Activated T-cell treated with anti-CD3 and anti-CD28 coated beads, Interleukin-2, amount 50 U/mL, for 4 hours (primary cell): ENCODE measurements around the gene ADCY7. TPM values are rescaled to one million over a fixed set of nuclear protein-coding genes. Genes with fewer than 3 reads are reported as not detected.

Source experiments
- ATAC-seq, 2 donors: fragments of 200-7000 bp; cut with Tn5 transposase; one replicate each; pipeline ENCODE4 v1.10.0; 2021
- DNase-seq: peaks from one replicate; pipeline ENCODE4 v3.0.0-alpha.2; 2020
- H3K27me3 Mint-ChIP-seq: one replicate; pipeline ENCODE4 v1.8.0; 2021; ENCODE audit warnings: low read depth, mixed read lengths
- H3K36me3 Mint-ChIP-seq: one replicate; pipeline ENCODE4 v1.8.0; 2022; ENCODE audit warnings: mixed read lengths; ENCODE audit not compliant: insufficient read depth
- H3K4me1 Mint-ChIP-seq: one replicate; pipeline ENCODE4 v1.8.0; 2021; ENCODE audit warnings: low read depth, mixed read lengths
- H3K4me3 Mint-ChIP-seq: one replicate; pipeline ENCODE4 v1.8.0; 2021; ENCODE audit warnings: mild to moderate bottlenecking, moderate library complexity, mixed read lengths
- H3K9me3 Mint-ChIP-seq: one replicate; pipeline ENCODE4 v1.8.0; 2021; ENCODE audit warnings: mixed read lengths
- total RNA-seq, 3 donors: library from RNA; stranded (reverse); gene quantifications; one replicate each; pipeline ENCODE4 v1.2.1, GENCODE V29; 2021

The ADCY7 gene
- total RNA-seq, 3 donors from 2014 or later = 61.7 to 77.6 (median 70.7) TPM

DNA sequence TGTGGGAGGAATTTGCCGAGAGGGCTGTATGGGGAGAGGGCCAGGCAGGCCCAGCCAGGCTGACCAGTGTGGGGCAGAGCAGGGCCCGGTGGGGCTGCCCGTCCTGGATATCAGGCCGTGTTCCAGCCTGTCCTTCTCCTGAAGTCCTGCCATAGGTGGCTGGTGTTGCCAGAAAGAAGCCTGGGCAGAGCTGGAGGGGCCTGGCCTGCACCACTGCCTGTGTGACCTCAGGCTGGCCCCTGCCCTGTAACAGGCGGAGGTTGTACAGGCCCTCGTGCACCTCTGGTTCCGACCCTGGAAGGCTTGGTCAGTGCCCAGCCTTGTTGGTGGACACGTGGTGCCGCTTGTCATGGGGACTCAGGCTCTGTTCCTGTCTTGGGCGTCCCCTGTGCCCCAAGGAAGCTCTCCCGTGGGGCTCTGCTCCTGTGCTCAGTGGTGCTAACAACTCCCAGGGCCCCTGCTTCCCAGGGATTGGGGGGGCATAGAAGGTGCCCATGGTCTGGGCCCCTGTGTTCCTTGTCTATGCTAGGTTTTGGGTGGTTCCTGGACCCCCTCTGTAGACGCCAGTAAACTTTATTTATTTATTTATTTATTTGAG, 33.3 kb downstream of the ADCY7 start:
- H3K27me3 Mint-ChIP-seq = no peaks in the 10 kb centered on the region
- H3K36me3 Mint-ChIP-seq = peaks cover 17% of the 10 kb centered on the region
- H3K9me3 Mint-ChIP-seq = no peaks in the 10 kb centered on the region
- no peak for ATAC-seq
- H3K4me1 Mint-ChIP-seq = no peaks in the 10 kb centered on the region
- no peak overlapping the region for H3K4me3 Mint-ChIP-seq
- no peak for DNase-seq

DNA sequence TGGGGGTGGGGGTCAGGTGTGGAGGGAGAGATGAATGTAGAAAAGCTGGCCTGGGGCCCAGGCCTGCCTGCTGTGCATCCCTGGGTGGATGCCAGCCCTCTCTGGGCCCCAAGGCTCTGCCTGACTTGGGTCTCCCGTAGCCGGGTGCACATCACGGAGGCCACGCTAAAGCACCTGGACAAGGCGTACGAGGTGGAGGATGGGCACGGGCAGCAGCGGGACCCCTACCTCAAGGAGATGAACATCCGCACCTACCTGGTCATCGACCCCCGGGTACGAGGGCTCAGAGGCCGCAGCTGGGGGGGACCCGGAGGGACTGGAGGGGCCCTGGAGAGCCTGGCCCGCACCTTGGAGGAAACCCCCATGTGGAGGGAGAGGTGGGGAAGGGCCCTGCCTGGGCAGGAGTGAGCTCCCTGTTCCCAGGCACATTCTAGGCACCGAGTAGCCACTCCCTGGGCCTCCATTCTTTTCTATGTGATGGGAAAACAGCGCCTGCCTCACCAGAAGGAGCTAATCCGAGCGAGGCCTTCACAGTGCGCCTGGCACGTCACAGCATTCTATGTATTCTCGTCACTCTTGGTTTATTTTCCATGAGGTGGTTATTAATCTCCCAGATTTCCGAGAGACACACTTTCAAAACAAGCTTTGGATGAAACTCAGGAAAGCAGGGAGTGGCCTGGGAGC, 34.7 kb downstream of the ADCY7 start:
- no peak for DNase-seq
- Mint-ChIP-seq H3K27me3 (no peaks in the 10 kb centered on the region), H3K9me3 (no peaks in the 10 kb centered on the region), H3K4me3 (no peak overlapping the region), H3K4me1 (no peaks in the 10 kb centered on the region), H3K36me3 (peaks cover 13% of the 10 kb centered on the region)
- ATAC-seq = no peak

DNA sequence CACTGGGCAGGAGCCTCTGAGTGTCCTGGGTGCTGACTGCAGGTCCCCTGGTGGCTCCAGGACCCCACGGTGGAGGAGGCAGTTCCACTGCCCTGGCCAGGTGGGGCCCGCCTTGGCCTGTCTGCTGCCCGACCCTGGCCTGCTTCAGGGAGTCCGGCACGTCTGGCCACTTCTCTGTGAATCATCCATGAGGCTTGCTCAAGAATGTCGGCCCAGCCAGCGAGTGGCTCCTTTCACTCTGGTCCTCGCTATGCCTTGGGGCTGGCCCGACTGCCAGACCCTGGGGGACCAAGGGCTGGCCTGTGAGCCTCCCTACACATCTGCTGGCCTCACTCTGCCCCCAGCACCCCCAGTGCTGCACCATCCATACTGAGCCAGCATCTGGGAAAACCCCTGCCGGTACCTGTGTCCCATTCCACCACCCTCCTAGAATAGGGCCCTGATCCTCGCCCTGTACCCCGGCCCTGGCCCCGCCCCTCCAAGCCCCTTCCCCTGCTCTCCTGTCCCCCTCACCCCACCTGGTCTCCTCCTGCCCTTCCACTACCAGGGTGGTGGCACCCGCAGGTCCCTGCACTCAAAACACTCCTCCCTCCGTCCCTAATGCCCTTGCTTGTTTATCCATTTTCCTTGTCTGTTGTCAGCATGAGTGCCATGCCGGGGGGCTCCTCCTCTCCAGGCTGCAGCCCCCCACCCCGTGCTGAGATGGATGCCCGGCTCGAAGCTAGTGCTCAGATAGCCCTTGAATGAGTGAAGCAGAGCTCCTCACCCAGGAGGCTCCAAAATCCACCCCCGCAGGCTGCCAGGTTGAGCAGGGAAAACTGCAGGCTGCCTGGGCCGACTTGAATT, 35.5 kb downstream of the ADCY7 start:
- Mint-ChIP-seq H3K4me3 (no peak overlapping the region), H3K27me3 (no peaks in the 10 kb centered on the region), H3K4me1 (no peaks in the 10 kb centered on the region), H3K9me3 (no peaks in the 10 kb centered on the region), H3K36me3 (peaks cover 13% of the 10 kb centered on the region)
- ATAC-seq (no peak), DNase-seq (no peak)

DNA sequence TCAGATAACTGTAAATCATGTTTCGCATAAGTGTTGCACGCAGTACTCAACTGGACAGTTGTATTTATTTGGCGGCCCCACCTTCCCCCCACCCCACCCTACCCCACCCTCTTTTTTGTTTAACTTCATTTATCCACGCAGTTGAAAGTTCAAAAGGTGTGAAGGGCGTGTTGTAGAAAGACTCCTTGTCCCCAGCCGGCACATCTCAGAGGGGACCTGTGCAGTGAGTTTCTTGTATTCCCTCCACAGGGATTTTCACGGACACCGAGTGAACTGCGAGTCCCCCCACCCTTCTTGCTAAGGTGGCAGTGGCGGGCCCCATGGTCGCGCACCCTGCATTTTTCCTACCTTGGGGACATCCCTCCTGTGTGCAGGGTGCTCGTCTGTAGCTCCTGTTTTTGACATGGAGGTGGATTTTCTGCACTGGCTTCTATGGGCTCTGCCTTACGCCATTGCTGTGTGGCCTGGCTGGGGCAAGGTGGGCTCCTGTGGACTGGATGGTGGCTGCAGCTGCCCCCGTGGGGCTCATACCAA, 36.2 kb downstream of the ADCY7 start:
- DNase-seq (no peak), ATAC-seq (no peak)
- Mint-ChIP-seq H3K9me3 (no peaks in the 10 kb centered on the region), H3K4me3 (no peak overlapping the region), H3K27me3 (no peaks in the 10 kb centered on the region), H3K4me1 (no peaks in the 10 kb centered on the region), H3K36me3 (peaks cover 15% of the 10 kb centered on the region)

DNA sequence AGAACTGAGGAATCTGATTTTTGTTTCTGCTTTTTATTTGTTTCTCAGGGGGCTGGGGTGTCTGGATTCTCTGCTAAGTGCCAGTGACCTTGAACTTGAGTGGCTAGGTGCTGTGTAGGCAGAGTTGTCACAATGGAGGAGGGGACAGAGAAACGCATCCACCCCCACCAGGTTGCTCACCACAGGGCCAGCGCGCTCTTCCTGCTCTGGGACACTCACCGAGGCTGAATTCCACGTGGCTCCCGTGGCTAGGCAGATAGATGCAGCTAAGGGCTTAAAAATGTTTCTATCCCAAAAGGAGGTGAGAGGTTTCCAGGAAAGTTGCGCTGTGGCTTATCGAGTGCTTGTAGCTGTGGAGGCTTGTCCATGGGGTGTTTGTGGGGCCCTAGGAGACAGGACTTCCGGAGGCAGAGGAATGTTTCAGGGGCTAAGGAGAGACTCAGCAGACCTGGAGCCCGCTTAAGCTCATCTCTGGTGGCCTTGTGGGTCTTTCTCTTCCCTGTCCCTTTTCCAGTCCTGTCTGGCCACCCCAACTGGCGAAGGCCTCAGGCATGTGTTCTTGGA, 36.8 kb downstream of the ADCY7 start:
- no peaks in the 10 kb centered on the region for H3K4me1 Mint-ChIP-seq
- peak; percentile 2 for DNase-seq

DNA sequence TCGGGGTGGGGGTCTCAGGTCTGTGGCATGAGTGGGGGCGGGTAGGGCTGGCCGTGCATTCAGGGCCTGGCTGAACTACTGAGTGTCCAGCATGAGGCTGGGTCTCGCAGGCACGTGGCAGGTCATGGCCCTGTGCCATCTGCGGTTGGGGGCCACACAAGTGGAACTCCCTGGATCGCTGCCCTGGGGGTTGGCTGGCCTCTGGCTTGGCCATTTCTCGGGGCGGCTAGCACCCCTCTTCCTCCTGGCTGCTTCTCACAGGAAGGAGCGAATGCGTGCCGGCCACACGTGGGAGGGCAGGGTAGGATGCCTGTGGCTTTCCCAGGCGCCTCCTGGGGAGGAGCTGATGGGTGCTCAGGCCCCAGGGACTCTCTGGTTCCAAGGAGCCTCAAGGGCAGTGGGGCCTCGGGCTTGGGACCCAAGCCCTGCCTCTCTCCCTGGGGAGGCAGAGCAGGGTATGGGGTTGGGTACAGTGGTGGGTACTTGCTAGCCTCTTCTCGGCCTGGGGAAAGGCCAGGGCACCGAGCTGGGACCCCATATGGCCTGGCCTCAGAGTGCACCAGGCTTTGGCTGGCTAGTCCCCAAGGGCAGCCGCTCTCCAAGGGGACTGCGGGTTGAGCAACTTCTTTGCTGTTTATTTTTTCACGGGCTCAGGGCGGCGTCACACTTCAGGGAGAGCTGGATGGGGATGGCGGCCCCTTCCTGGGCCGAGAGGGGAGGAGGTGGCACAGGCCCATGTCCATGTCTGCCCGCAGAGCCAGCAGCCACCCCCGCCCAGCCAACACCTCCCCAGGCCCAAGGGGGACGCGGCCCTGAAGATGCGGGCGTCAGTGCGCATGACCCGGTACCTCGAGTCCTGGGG, 37.5 kb downstream of the ADCY7 start:
- DNase-seq (peak; percentile 4), ATAC-seq (no peak)
- Mint-ChIP-seq H3K36me3 (peaks cover 15% of the 10 kb centered on the region), H3K27me3 (no peaks in the 10 kb centered on the region), H3K9me3 (no peaks in the 10 kb centered on the region), H3K4me3 (no peak overlapping the region), H3K4me1 (no peaks in the 10 kb centered on the region)

More for the DNA sequence above, 36.8 kb downstream of the ADCY7 start:
- Mint-ChIP-seq H3K4me3 (no peak overlapping the region), H3K27me3 (no peaks in the 10 kb centered on the region), H3K36me3 (peaks cover 15% of the 10 kb centered on the region), H3K9me3 (no peaks in the 10 kb centered on the region)
- no peak for ATAC-seq

DNA sequence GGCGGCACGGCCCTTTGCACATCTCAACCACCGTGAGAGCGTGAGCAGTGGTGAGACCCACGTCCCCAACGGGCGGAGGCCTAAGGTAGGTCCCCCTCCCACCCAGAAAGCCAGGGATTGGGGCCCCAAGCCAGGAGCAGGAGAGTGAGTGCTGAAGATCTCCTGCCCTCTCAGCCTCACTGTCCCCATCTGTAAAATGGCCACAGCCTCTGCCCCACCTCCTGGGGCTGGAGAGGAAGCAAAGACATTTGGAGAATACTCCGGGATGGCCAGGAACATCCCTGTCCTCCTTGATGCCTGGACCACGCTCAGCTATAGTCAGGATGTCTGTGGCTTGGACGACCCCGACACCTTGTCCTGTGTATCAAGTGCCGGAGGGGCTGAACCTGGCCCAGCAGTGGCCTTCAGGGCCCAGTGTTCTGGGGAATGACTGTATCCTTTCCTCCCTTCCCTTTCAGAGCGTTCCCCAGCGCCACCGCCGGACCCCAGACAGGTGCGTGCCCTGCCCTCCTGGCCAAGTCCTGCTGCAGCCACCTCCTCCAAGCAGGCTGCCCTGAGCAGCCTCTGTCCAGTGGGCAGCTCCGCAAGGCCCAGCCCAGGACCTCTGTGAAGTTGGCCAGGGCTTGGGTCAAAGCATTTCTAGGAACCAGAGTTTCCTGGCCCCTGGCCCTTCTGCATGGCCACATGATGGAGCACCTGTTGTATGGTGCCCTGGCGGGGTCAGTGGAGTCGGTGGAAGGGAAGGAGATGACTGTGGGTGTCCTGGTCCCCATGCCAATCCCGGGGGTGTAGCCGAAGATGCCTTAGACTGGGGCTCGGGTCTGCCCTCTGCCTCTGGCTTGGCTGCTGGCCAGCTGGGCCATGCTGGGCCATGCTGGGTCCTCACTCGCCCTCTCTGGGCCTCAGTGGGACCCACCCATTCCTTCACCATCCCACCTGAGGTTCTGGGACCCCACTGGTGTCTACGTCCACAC, 38.4 kb downstream of the ADCY7 start:
- Mint-ChIP-seq H3K4me1 (no peaks in the 10 kb centered on the region), H3K36me3 (peaks cover 15% of the 10 kb centered on the region)
- no peak for ATAC-seq

DNA sequence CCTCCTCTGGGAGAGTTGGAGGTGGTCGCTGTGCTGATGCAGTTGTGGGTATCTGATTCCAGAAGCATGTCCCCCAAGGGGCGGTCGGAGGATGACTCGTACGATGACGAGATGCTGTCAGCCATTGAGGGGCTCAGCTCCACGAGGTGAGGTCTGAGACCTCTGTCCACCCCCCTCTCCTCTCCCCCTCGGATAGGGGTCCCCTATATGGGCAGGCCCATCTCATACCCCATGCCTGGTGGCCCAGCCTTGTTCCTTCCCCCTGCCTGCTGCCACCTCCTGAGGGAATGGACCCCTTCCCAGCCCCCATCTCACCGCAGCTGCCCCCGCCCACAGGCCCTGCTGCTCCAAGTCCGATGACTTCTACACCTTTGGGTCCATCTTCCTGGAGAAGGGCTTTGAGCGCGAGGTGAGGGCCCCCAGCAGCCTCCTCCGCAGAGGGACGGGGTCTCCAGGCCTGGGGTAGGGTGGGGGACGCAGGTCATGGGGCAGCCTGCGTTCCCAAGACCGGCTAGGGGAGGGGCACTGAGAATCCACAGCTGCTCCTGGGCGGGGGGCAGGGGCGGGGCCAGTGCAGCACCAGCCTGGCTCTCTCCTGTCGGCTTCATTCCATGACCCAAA, 39.2 kb downstream of the ADCY7 start:
- Mint-ChIP-seq H3K9me3 (no peaks in the 10 kb centered on the region), H3K4me1 (no peaks in the 10 kb centered on the region), H3K4me3 (no peak overlapping the region), H3K27me3 (no peaks in the 10 kb centered on the region), H3K36me3 (peaks cover 21% of the 10 kb centered on the region)
- DNase-seq = no peak
- no peak for ATAC-seq

More for the DNA sequence above, 38.4 kb downstream of the ADCY7 start:
- H3K9me3 Mint-ChIP-seq = no peaks in the 10 kb centered on the region
- no peak overlapping the region for H3K4me3 Mint-ChIP-seq
- H3K27me3 Mint-ChIP-seq = no peaks in the 10 kb centered on the region
- DNase-seq = peak; percentile 2

DNA sequence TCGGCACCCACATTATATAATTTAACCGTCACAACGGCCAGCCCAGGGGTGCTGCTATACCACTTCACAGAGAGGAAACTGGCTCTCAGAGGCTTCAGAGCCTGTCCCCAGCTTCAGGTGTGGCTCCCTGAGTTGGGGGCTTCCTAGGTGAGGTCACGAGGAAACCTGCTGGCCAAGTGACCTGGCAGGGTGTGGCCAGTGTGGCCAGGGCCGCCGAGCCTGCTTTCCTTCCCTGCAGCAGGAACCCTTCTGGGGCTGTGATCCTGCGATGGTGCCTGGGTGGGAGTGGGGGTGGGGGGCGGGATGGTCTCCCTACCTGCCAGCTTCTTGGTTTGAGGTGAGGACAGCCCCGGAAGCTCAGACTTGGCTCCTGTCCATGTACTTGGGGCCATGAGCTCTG, 39.9 kb downstream of the ADCY7 start:
- H3K9me3 Mint-ChIP-seq = no peaks in the 10 kb centered on the region
- H3K4me3 Mint-ChIP-seq = no peak overlapping the region
- H3K4me1 Mint-ChIP-seq = no peaks in the 10 kb centered on the region
- peaks cover 21% of the 10 kb centered on the region for H3K36me3 Mint-ChIP-seq
- H3K27me3 Mint-ChIP-seq = no peaks in the 10 kb centered on the region
- no peak for DNase-seq
- ATAC-seq = no peak

DNA sequence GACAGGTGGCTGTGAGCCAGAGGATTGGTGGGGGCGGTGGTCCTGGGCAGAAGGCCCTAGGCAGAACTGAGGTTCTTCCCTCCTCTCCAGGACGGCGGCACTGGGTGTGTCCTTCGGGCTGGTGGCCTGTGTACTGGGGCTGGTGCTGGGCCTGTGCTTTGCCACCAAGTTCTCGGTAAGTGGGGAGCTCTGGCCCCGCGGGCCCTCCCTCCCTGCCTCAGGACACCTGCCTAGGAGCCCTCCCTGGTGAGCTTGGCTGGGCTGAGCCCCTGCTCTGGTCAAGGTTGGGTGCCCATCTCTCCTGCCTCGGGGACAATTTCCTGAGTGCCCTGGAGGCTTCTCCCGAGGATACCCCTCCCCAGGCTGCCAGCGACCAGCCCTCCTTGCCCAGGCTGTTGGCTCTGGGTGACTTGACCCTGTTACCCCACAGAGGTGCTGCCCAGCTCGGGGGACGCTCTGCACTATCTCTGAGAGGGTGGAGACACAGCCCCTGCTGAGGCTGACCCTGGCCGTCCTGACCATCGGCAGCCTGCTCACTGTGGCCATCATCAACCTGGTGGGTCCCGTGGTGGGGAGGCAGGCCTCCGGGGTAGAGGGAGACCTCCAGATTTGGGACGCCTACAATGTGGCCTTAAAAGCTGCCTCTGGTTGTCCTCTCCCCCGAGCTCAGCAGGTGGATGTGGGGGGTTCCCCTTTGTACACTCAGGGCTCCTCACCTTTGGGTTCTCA, 42.0 kb downstream of the ADCY7 start:
- ATAC-seq (no peak), DNase-seq (no peak)
- Mint-ChIP-seq H3K4me1 (peaks cover 8% of the 10 kb centered on the region), H3K4me3 (no peak overlapping the region), H3K9me3 (no peaks in the 10 kb centered on the region), H3K27me3 (no peaks in the 10 kb centered on the region), H3K36me3 (peaks cover 16% of the 10 kb centered on the region)

DNA sequence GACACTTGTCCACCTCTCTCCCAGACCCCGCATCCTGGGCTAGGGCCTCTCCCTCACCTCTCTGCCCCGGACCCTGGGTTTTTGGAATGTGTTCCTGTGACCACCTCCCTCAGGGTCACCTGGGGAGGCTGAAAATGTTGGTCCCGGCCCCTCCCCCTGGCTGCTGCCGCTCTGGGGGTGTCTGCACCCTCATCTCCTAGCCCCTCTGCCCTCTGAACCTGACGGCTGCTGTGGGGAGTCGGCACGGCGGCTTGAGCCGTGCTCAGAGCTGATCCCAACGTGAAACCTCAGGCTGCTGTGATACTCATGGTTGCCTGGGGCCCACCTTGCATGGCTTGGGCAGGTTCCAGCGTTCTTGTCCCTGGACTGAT, 42.8 kb downstream of the ADCY7 start:
- ATAC-seq = no peak
- Mint-ChIP-seq H3K27me3 (no peaks in the 10 kb centered on the region), H3K36me3 (peaks cover 20% of the 10 kb centered on the region), H3K9me3 (no peaks in the 10 kb centered on the region), H3K4me1 (peaks cover 12% of the 10 kb centered on the region), H3K4me3 (no peak overlapping the region)
- no peak for DNase-seq
